Measurements from ENCODE around the gene ITCH.
A peak's percentile ranks its signal among the peaks of the same experiment; 100 is the strongest.
"Not testable (repeated sequence)": the region's sequence is repeated elsewhere in the genome, so short reads cannot be mapped to it uniquely, and the experiment has no call there.

Gene ITCH

DNA sequence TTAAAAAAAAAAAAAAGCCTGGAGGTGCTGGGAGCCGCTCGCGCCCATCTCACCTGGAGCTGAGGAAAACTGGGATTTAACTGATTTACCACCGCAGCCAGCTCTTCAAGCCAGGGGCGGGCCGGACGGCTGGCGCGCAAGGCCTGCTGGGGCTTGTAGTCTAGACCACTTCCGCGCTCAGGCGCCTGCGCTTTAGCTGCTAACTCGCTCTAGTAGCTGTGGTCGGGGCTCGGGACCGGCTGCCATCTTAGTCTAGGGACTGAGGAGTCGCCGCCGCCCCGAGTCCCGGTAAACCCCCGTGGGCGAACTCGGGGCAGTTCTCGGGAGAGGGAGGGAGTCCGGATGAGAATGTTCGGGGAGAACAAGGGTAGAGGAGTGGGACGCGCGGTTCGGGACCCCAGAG, at the start of gene ITCH:
TSS of gene ITCH (plus strand) at position 212 of the 403 bp plus-strand sequence. CDS start 30,539 bp downstream, outside the sequence.
- peak within 1 kb of the TSS; percentile 94 for H3K4me3 Mint-ChIP-seq
- H3K36me3 Mint-ChIP-seq, result peaks cover 21% of the 10 kb centered on the region
- H3K27ac Mint-ChIP-seq, result peak within 1 kb of the TSS; percentile 97
- no peaks in the 10 kb centered on the region for H3K27me3 Mint-ChIP-seq
- peaks cover 2% of the 10 kb centered on the region for H3K9me3 Mint-ChIP-seq
- peaks cover 37% of the 10 kb centered on the region for H3K4me1 Mint-ChIP-seq
- ATAC-seq, result peak; percentile 98

DNA sequence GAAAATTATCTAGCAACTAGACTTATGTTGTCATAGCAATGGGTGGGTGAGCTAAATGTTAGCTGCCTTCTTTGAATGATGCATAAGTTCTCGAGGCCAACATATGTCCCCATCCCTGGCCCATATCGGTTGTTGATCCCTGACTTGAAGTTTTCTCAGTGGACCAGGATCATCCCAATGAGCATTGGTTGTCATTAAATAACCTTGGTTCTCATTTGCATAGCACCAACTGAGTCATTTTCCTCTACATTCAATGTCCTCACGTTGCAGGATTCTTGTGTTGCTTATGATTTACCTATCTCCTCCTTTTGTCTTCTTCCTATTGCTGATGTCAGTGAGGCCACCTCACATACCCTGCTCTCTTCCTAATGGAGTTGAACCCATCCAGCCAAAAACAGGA, 47.8 kb upstream of the ITCH start:
- no peak overlapping the region for H3K27ac Mint-ChIP-seq
- no peaks in the 10 kb centered on the region for H3K9me3 Mint-ChIP-seq
- peaks cover 23% of the 10 kb centered on the region for H3K4me1 Mint-ChIP-seq
- H3K4me3 Mint-ChIP-seq, result no peak overlapping the region
- H3K36me3 Mint-ChIP-seq, result no peaks in the 10 kb centered on the region
- peaks cover 29% of the 10 kb centered on the region for H3K27me3 Mint-ChIP-seq
- no peak for ATAC-seq

DNA sequence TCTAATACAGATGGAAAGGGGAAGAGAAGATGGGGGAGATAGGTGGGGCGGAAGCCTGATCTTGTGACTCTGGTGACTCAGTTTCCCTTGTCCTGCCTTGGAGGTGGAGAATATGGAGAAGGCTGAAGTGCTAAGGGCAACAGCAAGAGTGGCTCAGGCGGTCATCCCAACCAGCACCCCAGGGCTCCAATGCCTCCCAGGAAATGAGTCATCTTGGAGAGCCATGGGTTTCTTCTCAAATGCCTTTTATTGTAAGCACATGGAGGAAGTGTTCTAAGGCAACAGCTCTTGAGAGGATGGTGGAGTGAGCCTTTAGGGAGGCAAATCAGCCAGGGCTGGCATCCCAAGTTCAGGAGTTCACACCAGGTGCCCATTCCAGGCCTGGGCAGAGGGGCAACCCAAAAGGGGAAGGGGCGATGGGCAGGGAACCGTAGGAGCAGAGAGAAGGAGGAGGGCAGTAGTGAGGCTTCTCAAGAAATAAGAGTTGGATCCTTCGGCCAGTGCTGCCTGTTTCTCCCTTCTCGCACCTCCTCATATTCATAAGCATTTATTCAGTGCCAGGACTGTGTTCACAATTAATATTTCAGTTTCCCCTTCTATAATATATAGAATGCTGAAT, 46.8 kb upstream of the ITCH start:
- ATAC-seq, result no peak
- H3K4me1 Mint-ChIP-seq, result peaks cover 23% of the 10 kb centered on the region
- H3K27me3 Mint-ChIP-seq, result peaks cover 22% of the 10 kb centered on the region
- no peak overlapping the region for H3K27ac Mint-ChIP-seq
- H3K9me3 Mint-ChIP-seq, result no peaks in the 10 kb centered on the region
- no peaks in the 10 kb centered on the region for H3K36me3 Mint-ChIP-seq
- H3K4me3 Mint-ChIP-seq, result no peak overlapping the region

- H3K4me1 Mint-ChIP-seq, result peaks cover 6% of the 10 kb centered on the region
- ATAC-seq, result no peak
- no peaks in the 10 kb centered on the region for H3K9me3 Mint-ChIP-seq
Measured at GRCh38 chr20:34318609-34319443, 44.2 kb upstream of the ITCH start.

DNA sequence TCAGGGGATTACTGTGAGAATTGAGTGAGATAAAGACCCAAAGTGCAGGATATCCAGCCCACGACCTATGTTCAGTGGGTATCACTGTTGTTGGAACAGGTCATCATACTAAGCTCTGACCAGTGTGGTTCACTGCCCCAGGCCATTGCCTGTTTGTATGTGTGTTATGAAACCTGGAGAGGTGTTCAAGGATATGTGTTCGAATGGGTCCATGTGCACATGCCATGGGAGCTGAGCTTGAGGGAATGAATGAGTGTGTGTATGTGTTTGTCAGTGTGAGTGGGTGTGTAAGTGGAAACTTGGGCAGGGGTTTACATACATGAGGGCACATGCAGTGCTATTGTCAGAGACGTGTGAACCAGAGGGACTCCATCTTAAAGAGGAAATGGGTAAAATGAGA, 42.2 kb upstream of the ITCH start:
- Mint-ChIP-seq H3K27me3 (peaks cover 19% of the 10 kb centered on the region), H3K36me3 (no peaks in the 10 kb centered on the region), H3K9me3 (no peaks in the 10 kb centered on the region), H3K4me3 (no peak overlapping the region), H3K4me1 (peaks cover 6% of the 10 kb centered on the region), H3K27ac (no peak overlapping the region)
- no peak for ATAC-seq

More at GRCh38 chr20:34318609-34319443, 44.2 kb upstream of the ITCH start:
- no peak overlapping the region for H3K4me3 Mint-ChIP-seq
- H3K27ac Mint-ChIP-seq, result no peak overlapping the region
- H3K27me3 Mint-ChIP-seq, result peaks cover 9% of the 10 kb centered on the region
- no peaks in the 10 kb centered on the region for H3K36me3 Mint-ChIP-seq

- peaks cover 6% of the 10 kb centered on the region for H3K4me1 Mint-ChIP-seq
- H3K9me3 Mint-ChIP-seq, result no peaks in the 10 kb centered on the region
- no peak overlapping the region for H3K4me3 Mint-ChIP-seq
- no peak overlapping the region for H3K27ac Mint-ChIP-seq
- H3K27me3 Mint-ChIP-seq, result peaks cover 19% of the 10 kb centered on the region
- no peaks in the 10 kb centered on the region for H3K36me3 Mint-ChIP-seq
- ATAC-seq, result no peak
Measured at GRCh38 chr20:34322267-34323105, 40.6 kb upstream of the ITCH start.

GRCh38 chr20:34324541-34324940, 38.5 kb upstream of the ITCH start:
- H3K9me3 Mint-ChIP-seq, result no peaks in the 10 kb centered on the region
- no peaks in the 10 kb centered on the region for H3K36me3 Mint-ChIP-seq
- H3K27ac Mint-ChIP-seq, result no peak overlapping the region
- H3K4me1 Mint-ChIP-seq, result no peaks in the 10 kb centered on the region
- peaks cover 19% of the 10 kb centered on the region for H3K27me3 Mint-ChIP-seq
- H3K4me3 Mint-ChIP-seq, result no peak overlapping the region
- no peak for ATAC-seq

DNA sequence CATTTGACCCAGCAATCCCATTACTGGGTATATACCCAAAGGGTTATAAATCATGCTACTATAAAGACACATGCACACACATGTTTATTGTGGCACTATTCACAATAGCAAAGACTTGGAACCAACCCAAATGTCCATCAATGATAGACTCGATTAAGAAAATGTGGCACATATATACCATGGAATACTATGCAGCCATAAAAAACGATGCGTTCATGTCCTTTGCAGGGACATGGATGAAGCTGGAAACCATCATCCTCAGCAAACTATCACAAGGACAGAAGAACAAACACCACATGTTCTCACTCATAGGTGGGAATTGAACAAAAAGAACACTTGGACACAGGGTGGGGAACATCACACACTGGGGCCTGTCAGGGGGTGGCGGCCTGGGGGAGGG, 34.9 kb upstream of the ITCH start:
- not testable (repeated sequence) for H3K4me1 Mint-ChIP-seq, H3K4me3 Mint-ChIP-seq
- peaks cover 11% of the 10 kb centered on the region for H3K27me3 Mint-ChIP-seq

DNA sequence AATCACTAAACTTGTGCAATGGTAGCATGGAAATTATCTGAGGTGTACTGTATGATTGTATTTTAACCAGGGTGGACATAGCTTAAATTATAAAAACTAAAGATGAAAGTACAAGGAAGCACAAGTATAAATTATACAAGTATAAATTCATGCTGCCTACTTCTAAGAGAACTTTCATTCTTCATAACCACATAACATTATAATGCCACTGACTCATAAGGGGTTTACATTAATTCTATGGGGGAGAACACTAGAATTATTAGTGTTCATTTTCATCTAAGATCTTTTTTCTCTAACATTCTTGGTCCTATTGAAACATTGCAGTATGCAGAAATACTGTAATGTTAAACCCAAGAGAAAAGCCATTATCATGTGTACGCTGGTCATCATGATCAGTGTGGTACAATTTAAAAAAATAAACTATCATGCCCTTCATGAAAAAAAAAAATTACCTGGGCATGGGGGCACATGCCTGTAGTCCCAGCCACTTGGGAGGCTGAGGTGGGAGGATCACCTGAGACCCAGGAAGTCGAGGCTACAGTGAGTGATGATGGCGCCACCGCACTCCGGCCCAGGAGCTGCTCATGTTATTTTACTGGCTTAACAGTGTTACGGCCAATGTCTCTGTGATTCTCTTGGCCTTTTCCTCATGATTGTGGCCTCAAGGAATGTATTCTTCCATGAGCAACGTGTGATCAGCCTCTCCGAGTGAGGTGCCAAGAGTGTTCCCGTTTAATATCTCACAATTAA, 34.0 kb upstream of the ITCH start:
- H3K4me3 Mint-ChIP-seq, result no peak overlapping the region
- no peaks in the 10 kb centered on the region for H3K9me3 Mint-ChIP-seq
- no peaks in the 10 kb centered on the region for H3K36me3 Mint-ChIP-seq
- no peaks in the 10 kb centered on the region for H3K4me1 Mint-ChIP-seq
- peaks cover 8% of the 10 kb centered on the region for H3K27me3 Mint-ChIP-seq
- no peak overlapping the region for H3K27ac Mint-ChIP-seq
- ATAC-seq, result no peak

More for the DNA sequence above, 34.9 kb upstream of the ITCH start:
- not testable (repeated sequence) for H3K9me3 Mint-ChIP-seq, H3K27ac Mint-ChIP-seq, H3K36me3 Mint-ChIP-seq, ATAC-seq

DNA sequence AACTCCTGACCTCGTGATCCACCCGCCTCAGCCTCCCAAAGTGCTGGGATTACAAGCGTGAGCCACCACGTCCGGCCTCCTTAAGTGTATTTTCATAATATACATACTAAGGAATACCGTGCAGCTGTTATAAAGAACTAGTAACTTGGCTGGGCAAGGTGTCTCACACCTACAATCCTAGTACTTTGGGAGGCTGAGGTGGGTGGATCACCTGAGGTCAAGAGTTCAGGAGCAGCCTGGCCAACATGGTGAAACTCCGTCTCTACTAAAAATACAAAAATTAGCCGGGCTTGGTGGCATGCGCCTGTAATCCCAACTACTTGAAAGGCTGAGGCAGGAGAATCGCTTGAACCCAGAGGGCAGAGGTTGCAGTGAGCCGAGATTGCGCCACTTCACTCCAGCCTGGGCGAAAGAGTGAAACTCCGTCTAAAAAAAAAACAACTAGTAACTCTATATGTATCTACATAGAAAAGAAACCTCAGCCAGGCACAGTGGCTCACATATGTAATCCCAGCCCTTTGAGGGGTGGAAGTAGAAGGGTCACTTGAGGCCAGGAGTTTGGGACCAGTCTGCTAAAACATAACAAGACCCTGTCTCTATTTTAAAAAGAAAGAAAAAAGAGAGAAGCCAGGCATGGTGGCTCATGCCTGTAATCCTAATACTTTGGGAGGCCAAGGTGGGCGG, 32.1 kb upstream of the ITCH start:
- not testable (repeated sequence) for ATAC-seq, H3K36me3 Mint-ChIP-seq, H3K4me1 Mint-ChIP-seq, H3K9me3 Mint-ChIP-seq, H3K4me3 Mint-ChIP-seq, H3K27ac Mint-ChIP-seq, H3K27me3 Mint-ChIP-seq

GRCh38 chr20:34331838-34332237, 31.2 kb upstream of the ITCH start:
- Mint-ChIP-seq H3K4me3 (no peak overlapping the region), H3K4me1 (peaks cover 6% of the 10 kb centered on the region), H3K27ac (no peak overlapping the region), H3K9me3 (no peaks in the 10 kb centered on the region), H3K27me3 (no peaks in the 10 kb centered on the region), H3K36me3 (no peaks in the 10 kb centered on the region)
- ATAC-seq, result no peak

GRCh38 chr20:34332262-34332920, 30.7 kb upstream of the ITCH start:
- Mint-ChIP-seq H3K4me3 (no peak overlapping the region), H3K27me3 (no peaks in the 10 kb centered on the region), H3K36me3 (no peaks in the 10 kb centered on the region), H3K4me1 (peaks cover 6% of the 10 kb centered on the region), H3K27ac (no peak overlapping the region), H3K9me3 (no peaks in the 10 kb centered on the region)
- no peak for ATAC-seq

- H3K27ac Mint-ChIP-seq, result peak overlapping the region; percentile 22
- no peaks in the 10 kb centered on the region for H3K9me3 Mint-ChIP-seq
- no peak overlapping the region for H3K4me3 Mint-ChIP-seq
- no peaks in the 10 kb centered on the region for H3K36me3 Mint-ChIP-seq
- H3K27me3 Mint-ChIP-seq, result no peaks in the 10 kb centered on the region
- H3K4me1 Mint-ChIP-seq, result peaks cover 18% of the 10 kb centered on the region
- ATAC-seq, result no peak
Measured at GRCh38 chr20:34333786-34334185, 29.3 kb upstream of the ITCH start.
